CD4-positive, alpha-beta T cell treated with Interferon gamma for 1 hour (primary cell): ENCODE data around the gene COL20A1.
"Not testable (repeated sequence)": the region's sequence is repeated elsewhere in the genome, so short reads cannot be mapped to it uniquely, and the experiment has no call there.

Experiments used
- DNase-seq: peaks from one replicate; pipeline ENCODE4 v3.0.0-alpha.2; 2020

Gene COL20A1

GRCh38 chr20:63335711-63336110 lies 42.7 kb downstream of the COL20A1 start:
- DNase-seq, result no peak

DNA sequence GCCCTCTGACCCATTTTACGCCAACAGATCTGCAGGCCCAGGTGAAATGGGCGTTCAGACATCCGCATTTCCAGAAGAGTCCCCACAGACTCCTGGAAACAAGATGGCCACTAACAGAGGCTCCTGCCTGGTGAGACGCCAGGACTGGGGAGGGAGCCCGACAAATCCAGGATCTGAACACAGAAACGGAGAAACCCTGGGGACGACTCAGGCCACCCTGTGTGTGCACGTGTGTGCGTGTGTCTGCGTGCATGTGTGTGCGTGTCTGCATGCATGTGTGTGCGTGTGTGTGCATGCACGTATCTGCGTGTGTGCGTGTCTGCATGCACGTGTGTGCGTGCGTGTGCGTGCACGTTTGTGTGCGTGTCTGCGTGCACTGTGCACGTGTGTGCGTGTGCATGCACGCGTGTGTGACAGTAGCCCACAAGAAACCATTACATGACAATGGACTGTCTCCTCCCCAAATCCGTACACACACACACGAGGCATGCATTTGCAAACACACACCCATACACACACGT lies 43.3 kb downstream of the COL20A1 start:
- no peak for DNase-seq

DNA sequence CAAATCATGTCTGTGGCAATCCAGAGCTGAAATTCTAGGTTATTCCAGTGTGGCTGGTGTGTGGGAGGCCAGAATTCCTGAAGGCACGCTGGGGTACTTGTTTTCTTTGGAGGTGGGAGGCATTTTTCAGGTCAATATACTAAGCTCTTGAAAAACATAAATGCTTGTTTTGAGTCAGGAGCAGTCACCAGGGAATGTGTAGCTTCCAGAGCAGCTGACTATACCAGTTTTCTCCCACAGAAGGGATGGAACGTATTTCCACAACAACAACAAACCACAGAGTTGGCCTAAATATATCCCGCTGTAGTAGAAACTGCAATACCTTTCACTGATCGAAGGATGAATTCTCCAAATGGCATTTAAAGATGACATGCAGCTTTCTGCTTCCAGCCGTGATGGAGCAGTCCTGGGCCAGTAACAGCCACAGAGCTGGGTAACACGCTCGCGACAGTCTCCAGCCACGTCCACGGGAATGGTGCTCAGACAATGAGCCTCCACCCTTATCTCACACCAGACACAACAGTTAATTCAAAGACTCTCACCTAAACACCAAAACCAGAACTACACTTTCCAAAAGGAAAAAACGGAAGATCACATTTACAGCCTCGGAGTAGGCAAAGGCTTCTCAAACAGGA lies 44.9 kb downstream of the COL20A1 start:
- no peak for DNase-seq

DNA sequence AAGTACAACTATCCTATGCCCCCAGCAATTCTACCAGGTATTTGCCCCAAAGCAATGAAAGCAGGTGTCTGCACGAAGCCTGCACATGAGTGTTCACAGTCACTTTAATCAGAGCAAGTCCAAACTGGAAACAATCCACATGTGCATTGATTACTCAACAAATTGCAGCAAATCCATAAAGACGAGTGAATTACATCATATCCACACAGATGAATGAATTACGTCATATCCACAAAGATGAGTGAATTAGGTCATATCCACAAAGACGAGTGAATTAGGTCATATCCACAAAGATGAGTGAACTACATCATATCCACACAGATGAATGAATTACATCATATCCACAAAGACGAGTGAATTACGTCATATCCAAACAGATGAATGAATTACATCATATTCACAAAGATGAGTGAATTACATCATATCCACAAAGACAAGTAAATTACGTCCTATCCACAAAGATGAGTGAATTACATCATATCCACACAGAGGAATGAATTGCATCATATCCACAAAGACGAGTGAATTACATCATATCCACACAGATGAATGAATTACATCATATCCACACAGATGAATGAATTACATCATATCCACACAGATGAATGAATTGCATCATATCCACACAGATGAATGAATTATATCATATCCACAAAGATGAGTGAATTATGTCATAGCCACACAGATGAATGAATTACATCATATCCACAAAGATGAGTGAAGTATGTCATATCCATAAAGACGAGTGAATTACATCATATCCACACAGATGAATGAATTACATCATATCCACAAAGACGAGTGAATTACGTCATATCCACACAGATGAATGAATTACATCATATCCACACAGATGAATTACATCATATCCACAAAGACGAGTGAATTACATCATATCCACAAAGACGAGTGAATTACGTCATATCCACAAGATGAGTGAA lies 46.4 kb downstream of the COL20A1 start:
- not testable (repeated sequence) for DNase-seq

DNA sequence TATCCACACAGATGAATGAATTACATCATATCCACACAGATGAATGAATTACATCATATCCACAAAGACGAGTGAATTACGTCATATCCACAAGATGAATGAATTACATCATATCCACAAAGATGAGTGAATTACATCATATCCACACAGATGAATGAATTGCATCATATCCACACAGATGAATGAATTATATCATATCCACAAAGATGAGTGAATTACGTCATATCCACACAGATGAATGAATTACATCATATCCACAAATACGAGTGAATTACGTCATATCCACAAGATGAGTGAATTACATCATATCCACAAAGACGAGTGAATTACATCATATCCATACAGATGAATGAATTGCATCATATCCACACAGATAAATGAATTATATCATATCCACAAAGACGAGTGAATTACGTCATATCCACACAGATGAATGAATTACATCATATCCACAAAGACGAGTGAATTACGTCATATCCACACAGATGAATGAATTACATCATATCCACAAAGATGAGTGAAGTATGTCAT lies 47.2 kb downstream of the COL20A1 start:
- not testable (repeated sequence) for DNase-seq

DNA sequence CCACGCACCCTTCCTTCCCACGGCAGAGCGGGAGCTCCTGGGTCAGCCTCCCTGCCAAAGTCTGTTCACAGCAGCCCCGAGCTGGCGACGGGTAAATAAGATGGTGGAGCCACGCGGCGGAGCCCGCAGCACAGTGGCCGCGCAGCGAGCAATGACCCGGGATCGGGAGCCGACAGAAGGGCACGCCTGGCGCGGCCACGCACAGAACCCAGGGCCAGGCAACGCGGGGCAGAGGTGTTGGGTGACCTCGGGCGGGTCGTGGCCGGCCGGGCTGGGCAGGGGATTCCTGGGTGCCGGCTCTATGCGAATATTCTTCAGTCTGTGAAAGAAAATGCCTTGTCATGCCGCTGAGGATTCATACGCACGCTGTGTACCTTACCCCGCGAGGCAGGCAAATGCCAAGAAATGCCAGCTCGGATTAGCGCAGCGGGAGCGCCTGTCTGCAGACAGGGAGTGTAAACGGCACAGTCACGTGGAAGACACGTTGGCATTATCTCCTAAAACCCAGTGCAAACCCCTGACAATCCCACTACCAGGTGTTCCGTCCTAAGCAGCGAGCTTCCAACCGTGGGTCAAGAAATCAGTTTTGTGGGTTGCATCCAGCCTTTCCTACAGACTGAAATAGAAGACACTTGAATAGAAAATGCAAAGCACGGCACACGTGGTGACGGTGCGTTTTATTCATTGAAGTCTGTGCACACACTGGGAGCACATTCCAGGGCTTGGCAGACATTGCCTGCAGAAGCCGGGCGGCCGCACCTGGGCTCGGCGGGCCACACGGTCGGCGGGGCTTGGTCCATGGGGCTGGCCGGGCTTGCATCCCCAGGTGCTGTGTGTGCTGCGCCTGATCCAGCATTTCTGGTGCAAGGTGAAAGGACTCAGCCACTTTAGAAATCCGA lies 49.8 kb downstream of the COL20A1 start:
- DNase-seq, result no peak

- no peak for DNase-seq
These were observed 50.8 kb downstream of the COL20A1 start for GRCh38 chr20:63343460-63344445.

DNA sequence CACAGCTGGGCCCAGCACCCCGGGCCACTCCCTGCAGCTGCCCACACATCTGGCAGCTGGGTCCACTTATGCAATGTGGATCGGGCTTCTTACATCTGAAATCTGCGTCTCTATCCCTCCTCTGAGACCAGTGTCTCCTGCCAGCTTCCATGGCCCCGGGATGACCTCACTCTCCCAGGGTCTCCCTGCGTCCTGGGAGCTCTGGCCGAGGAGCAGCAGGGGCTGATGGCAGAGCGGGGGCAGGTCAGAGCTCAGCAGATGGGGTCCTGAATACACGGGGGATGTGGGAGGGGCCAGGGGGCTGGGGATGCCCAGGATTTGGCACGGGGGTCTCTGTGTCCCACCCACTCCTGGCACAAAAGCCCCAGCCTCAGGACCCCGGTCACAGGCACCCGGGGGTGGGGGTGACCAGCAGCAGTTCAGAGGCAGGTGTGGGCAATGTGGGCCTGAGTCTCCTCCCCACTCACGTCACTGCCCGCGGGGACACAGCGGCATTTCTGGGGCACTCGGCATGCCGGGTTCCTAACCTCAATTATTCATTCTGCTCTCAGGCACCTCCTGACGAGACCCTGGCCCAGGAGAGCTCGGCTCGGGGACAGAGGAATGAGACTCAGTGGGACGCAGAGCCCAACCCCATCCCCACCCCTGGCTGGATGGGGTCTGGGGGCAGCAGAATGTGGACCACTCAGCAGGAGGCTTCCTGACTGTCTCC lies 51.8 kb downstream of the COL20A1 start:
- no peak for DNase-seq

- no peak for DNase-seq
These were observed 52.5 kb downstream of the COL20A1 start for GRCh38 chr20:63345328-63346100.

- no peak for DNase-seq
These were observed 53.4 kb downstream of the COL20A1 start for GRCh38 chr20:63346131-63347080.

GRCh38 chr20:63347081-63347741 lies 54.2 kb downstream of the COL20A1 start:
- DNase-seq, result no peak

- DNase-seq, result no peak
These were observed 55.2 kb downstream of the COL20A1 start for GRCh38 chr20:63347950-63348827.

- DNase-seq, result no peak
These were observed 56.0 kb downstream of the COL20A1 start for GRCh38 chr20:63348828-63349515.

GRCh38 chr20:63349516-63349895 lies 56.5 kb downstream of the COL20A1 start:
- DNase-seq, result no peak

- DNase-seq, result no peak
These were observed 57.2 kb downstream of the COL20A1 start for GRCh38 chr20:63350196-63350595.

GRCh38 chr20:63350597-63351325 lies 57.8 kb downstream of the COL20A1 start:
- DNase-seq, result no peak
